ENCODE measurements around the gene SPC25.

Gene SPC25

DNA sequence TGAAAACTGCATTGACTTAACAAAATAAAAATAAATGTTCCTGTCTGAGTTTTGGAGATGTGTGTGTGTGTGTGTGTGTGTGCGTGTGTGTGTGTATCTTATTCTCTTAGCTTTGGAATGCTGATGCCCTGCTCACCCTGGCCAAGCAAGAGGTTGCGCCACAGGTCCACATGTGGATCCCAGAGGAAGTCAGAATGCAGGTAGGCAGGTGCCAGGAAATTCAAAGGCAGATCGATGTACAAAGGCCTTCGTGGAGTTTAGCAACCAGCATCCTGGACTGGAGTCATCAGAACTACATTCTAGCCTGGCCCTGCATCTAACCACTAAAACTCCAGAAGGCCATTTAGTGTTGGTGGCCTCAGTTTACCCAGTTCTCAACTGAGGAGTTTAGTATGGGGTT is 23.3 kb upstream of the SPC25 start:
- no peak for DNase-seq (ENCODE audit: extremely low read depth, low read depth)
- TF ChIP-seq, protein P1, sequence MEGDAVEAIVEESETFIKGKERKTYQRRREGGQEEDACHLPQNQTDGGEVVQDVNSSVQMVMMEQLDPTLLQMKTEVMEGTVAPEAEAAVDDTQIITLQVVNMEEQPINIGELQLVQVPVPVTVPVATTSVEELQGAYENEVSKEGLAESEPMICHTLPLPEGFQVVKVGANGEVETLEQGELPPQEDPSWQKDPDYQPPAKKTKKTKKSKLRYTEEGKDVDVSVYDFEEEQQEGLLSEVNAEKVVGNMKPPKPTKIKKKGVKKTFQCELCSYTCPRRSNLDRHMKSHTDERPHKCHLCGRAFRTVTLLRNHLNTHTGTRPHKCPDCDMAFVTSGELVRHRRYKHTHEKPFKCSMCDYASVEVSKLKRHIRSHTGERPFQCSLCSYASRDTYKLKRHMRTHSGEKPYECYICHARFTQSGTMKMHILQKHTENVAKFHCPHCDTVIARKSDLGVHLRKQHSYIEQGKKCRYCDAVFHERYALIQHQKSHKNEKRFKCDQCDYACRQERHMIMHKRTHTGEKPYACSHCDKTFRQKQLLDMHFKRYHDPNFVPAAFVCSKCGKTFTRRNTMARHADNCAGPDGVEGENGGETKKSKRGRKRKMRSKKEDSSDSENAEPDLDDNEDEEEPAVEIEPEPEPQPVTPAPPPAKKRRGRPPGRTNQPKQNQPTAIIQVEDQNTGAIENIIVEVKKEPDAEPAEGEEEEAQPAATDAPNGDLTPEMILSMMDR (IDR thresholded peaks at IDR 0.05; ENCODE audit: low read depth, low read length) = no peak

DNA sequence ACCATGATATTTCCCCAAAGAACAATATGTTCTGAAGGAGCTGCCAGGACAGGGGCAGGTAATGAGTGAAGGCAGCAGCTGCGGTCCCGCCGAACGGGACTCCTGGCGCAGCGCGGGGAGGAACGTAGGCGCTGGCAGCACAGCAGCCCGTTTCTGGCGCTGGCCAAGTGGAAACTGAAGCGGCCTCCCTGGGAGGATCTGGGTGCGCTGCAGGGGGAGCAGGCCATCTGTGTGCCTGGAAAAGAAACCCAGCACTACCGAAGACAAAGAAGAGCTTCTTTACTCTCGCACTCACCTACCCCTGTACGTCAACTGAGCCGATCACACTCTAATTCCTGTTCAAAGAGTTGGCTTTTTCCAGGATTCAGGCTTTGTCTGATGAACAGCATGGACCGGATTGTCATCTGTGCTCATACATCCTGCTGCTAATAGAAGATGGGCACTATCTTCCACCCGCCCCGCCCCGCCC is 22.7 kb upstream of the SPC25 start:
- DNase-seq (ENCODE audit: extremely low read depth, low read depth) = no peak
- TF ChIP-seq, protein P1 (IDR thresholded peaks at IDR 0.05; ENCODE audit: low read depth, low read length) = no peak

DNA sequence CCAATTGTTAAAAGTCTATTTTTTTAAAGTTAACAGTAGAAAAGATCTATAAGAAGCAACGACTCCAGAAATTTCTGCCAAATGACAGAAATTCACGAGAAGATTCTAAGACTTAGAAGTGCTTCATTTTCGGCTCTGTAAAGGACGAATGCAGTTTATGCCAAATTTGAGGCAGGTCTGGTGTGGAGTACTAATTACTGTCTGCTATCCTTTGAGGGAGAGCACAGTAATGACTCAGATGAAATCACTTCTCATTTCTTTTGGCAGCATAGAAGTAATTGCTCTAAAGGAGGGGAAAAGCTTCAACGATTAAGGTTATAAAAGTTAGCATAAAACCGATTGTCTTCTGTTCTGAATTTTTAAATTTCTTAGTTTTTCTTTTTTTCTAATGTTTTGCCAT is 22.2 kb upstream of the SPC25 start:
- TF ChIP-seq, protein P1 (IDR thresholded peaks at IDR 0.05; ENCODE audit: low read depth, low read length) = no peak
- DNase-seq (ENCODE audit: extremely low read depth, low read depth) = no peak

DNA sequence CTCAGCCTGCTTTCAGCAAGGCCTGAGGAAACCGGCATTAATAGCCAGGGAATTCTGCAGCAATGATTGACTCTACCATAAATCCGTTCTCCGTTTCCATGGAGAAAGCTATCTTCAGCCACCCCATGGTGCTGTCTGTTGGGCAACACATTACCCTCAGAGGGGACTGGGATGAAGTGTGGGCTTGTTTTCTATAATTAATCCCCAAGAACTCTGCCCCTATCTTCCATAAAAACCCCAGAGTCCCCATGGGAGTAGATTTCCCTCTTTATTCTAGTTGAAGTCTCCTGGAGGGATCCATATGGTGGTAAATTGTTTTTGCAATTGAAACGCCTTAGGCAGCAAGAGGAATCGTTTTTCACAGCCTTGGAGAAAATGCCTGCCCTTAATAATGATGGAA is 20.1 kb upstream of the SPC25 start:
- TF ChIP-seq, protein P1 (IDR thresholded peaks at IDR 0.05; ENCODE audit: low read depth, low read length) = no peak

DNA sequence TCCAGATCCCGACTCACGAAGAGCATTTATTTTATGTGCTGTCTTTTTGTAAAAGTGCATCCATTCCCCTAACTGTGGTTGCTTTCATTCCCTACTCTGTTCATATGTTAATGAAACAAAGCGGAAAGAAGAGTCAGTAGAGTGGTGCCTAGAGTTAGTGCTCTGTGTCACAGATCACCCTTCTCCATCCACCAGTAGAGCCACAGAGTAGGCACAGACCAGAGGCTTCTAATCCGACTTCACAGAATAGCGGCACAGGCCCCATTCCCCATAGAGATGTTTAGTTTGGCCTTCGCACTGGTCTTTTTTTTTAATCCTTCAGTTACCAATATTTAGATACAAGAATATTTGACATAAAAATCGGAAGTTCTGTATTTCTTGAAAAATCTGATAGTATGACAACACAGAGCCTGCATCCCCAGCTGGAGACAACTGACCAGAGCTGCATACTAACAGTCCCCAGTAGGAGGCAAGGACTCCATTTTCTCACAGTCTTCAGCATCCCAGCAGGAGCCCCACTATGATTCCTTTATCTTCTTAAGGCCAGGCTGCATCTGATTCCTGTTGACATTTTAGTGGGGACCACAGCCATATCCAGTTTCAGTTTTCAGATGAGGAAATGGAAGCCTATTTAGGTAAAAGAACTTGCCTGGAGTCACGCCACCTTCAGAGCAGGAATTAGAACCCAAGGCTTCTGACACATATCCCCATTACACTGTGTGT is 17.9 kb upstream of the SPC25 start:
- DNase-seq (ENCODE audit: extremely low read depth, low read depth) = no peak
- TF ChIP-seq, protein P1 (IDR thresholded peaks at IDR 0.05; ENCODE audit: low read depth, low read length) = no peak

More for the DNA sequence above, 20.1 kb upstream of the SPC25 start:
- DNase-seq (ENCODE audit: extremely low read depth, low read depth) = no peak

DNA sequence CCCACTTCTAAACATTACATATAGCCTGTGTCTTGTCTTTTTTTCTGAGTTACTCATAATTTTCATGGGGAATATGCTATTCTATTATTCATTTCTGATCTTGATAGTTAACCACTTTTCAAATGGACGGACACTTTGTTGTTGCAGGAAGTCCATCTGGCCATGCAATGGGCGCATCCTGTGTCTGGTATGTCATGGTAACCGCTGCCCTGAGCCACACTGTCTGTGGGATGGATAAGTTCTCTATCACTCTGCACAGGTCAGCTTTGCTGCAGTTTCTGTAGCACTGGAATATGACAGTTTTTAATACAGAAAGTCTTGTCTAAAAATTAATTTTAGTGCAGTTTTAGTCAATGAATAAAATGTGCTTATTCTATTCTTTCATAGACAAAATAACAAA is 14.1 kb upstream of the SPC25 start:
- TF ChIP-seq, protein P1 (IDR thresholded peaks at IDR 0.05; ENCODE audit: low read depth, low read length) = no peak
- no peak for DNase-seq (ENCODE audit: extremely low read depth, low read depth)

DNA sequence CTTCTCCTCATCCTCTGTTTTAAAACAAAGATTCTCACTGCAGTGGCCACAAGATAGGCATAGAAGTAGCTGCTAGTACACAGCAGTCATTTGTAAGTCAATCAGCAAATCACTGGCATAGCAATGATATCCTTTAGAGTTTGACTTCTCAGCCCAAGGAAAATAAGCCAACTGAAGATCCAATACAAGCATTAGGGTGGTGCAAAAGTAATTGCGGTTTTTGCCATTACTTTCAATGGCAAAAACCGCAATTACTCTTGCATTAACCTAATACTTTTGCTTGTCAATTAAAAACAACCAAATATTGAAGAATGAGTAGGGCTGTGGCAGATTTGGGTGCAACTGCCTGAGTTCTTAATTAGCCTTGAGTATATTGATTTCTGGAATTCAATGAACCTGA is 13.7 kb upstream of the SPC25 start:
- DNase-seq (ENCODE audit: extremely low read depth, low read depth) = no peak
- TF ChIP-seq, protein P1 (IDR thresholded peaks at IDR 0.05; ENCODE audit: low read depth, low read length) = no peak
